HepG2 (cell line): ENCODE data around the gene METAP1D. TPM values are rescaled to one million over a fixed set of nuclear protein-coding genes. Genes with fewer than 3 reads are reported as not detected.

Experiments
- ATAC-seq: fragments of 200-7000 bp; cut with Tn5 transposase; 3 replicates; pipeline ENCODE4 v1.9.1; 2020; ENCODE audit warnings: mild to moderate bottlenecking, moderate library complexity
- BruUV-seq: library from RNA; stranded (reverse); fragments of 400-500 nt; replicated peaks from 2 replicates; lab custom pipeline; 2021; lab: Mats Ljungman, UMichigan
- CTCF ChIA-PET: fragments of 300-600 bp; formaldehyde crosslinking; extraction: SDS; loops from one replicate; lab custom pipeline; 2021; ENCODE audit warnings: low total read pairs, inconsistent platforms, low intra/inter-chr PET ratio; lab: Yijun Ruan, JAX
- POLR2A ChIA-PET: fragments of 350-600 bp; sonication (Branson Sonifier 250); formaldehyde crosslinking; loops from one replicate; lab custom pipeline; 2020; ENCODE audit warnings: antibody characterized with exemption, inconsistent platforms; lab: Yijun Ruan, JAX
- DNase-seq: peaks from one replicate; pipeline ENCODE4 v3.0.0-alpha.2; 2015; ENCODE audit warnings: low spot score
- FAIRE-seq: peaks from 3 replicates; lab custom pipeline; 2011; peaks lifted over from hg19 to GRCh38; lab: Jason Lieb, UNC
- H2AFZ ChIP-seq: one replicate; pipeline ENCODE4 v1.6.1; 2011; ENCODE audit warnings: low read length, inconsistent platforms
- H3K27ac ChIP-seq: fragments of 300-600 bp; 3 replicates; pipeline ENCODE4 v1.8.0; 2011; ENCODE audit warnings: mixed run types, mild to moderate bottlenecking, mixed read lengths, low read length, inconsistent platforms; ENCODE audit not compliant: insufficient read depth; ENCODE audit errors: extremely low read length
- H3K27me3 ChIP-seq, 2 experiments: fragments of 200-600 bp in 1 of 2; 2 replicates in 1 of 2; 3 replicates in 1 of 2; pipeline versions ENCODE4 v1.6.0 to v1.8.0; 2011; ENCODE audit warnings: low read length in 2 of 2, mild to moderate bottlenecking in 2 of 2, moderate library complexity in 2 of 2, inconsistent platforms in 1 of 2; ENCODE audit not compliant: insufficient read depth in 2 of 2, control insufficient read depth in 1 of 2
- H3K36me3 ChIP-seq, 2 experiments: fragments of 200-600 bp in 1 of 2; replicated peaks in 1 of 2; 2 replicates in 1 of 2; 3 replicates in 1 of 2; pipeline versions ENCODE4 v1.5.1 to v1.8.0; 2011; ENCODE audit warnings: low read length in 2 of 2, inconsistent platforms in 1 of 2; ENCODE audit not compliant: insufficient read depth in 2 of 2, control insufficient read depth in 1 of 2
- H3K4me1 ChIP-seq: 2 replicates; pipeline ENCODE4 v1.5.1; 2012; ENCODE audit warnings: low read length, inconsistent platforms; ENCODE audit not compliant: insufficient read depth
- H3K4me2 ChIP-seq: 2 replicates; pipeline ENCODE4 v1.6.0; 2011; ENCODE audit warnings: low read depth, low read length, inconsistent platforms
- H3K4me3 ChIP-seq, 3 experiments: fragments of 200-600 bp in 1 of 3; sonication (generic), shearing (Covaris generic) in 1 of 3; replicated peaks in 1 of 3; 2 replicates each; pipeline ENCODE4 v1.5.1; 2011 to 2016; ENCODE audit warnings: low read length in 3 of 3, inconsistent platforms in 2 of 3, low read depth in 2 of 3, mild to moderate bottlenecking in 2 of 3, control low read depth in 1 of 3, mixed read lengths in 1 of 3; ENCODE audit not compliant: insufficient read depth in 1 of 3
- H3K79me2 ChIP-seq: one replicate; pipeline ENCODE4 v1.6.1; 2011; ENCODE audit warnings: low read length, inconsistent platforms; ENCODE audit not compliant: insufficient read depth
- H3K9ac ChIP-seq: 2 replicates; pipeline ENCODE4 v1.6.0; 2011; ENCODE audit warnings: mild to moderate bottlenecking, low read depth, low read length, inconsistent platforms; ENCODE audit not compliant: insufficient read depth
- H3K9me3 ChIP-seq: 2 replicates; pipeline ENCODE4 v1.5.1; 2012; ENCODE audit warnings: mild to moderate bottlenecking, low read length
- H4K20me1 ChIP-seq: 2 replicates; pipeline ENCODE4 v1.6.0; 2011; ENCODE audit warnings: inconsistent platforms, mild to moderate bottlenecking, low read length, moderate library complexity; ENCODE audit not compliant: insufficient read depth
- CBX2 ChIP-seq, 2 experiments: fragments of 200-600 bp in 1 of 2; sonication (generic); formaldehyde crosslinking in 1 of 2; IDR thresholded peaks; 2 replicates each; pipeline versions ENCODE4 v1.7.0 to v1.8.1; 2018 to 2022; ENCODE audit warnings: low read depth in 2 of 2, low read length in 1 of 2, mild to moderate bottlenecking in 1 of 2, missing genetic modification reagents in 1 of 2
- CHD2 ChIP-seq: IDR thresholded peaks from 2 replicates; pipeline ENCODE4 v1.6.1; 2011; ENCODE audit warnings: low read depth, low read length, improper control_type of control experiment
- DR1 ChIP-seq: sonication (generic); formaldehyde crosslinking; IDR thresholded peaks from 2 replicates; pipeline ENCODE4 v1.8.0; 2021; ENCODE audit warnings: mild to moderate bottlenecking, missing genetic modification reagents, inconsistent platforms
- EEA1 ChIP-seq: sonication (generic); formaldehyde crosslinking; IDR thresholded peaks from 2 replicates; pipeline ENCODE4 v1.5.1; 2020; ENCODE audit warnings: mild to moderate bottlenecking, missing genetic modification reagents, borderline replicate concordance
- GATA4 ChIP-seq: sonication (generic); IDR thresholded peaks from 2 replicates; pipeline ENCODE4 v1.6.1; 2016; ENCODE audit warnings: antibody characterized with exemption, low read depth, borderline replicate concordance
- HDAC1 ChIP-seq: sonication (generic); formaldehyde crosslinking; IDR thresholded peaks from 2 replicates; pipeline ENCODE4 v1.5.1; 2020; ENCODE audit warnings: mild to moderate bottlenecking, missing genetic modification reagents
- KAT8 ChIP-seq: IDR thresholded peaks from 2 replicates; pipeline ENCODE4 v1.6.1; 2016; ENCODE audit warnings: missing genetic modification reagents, missing compliant biosample characterization
- KDM3A ChIP-seq: IDR thresholded peaks from 2 replicates; pipeline ENCODE4 v1.6.1; 2018; ENCODE audit warnings: low read depth, missing compliant biosample characterization
- KLF6 ChIP-seq: IDR thresholded peaks from 2 replicates; pipeline ENCODE4 v1.8.0; 2016; ENCODE audit warnings: missing biosample characterization, missing genetic modification reagents
- NFATC3 ChIP-seq: sonication (generic); formaldehyde crosslinking; IDR thresholded peaks from 2 replicates; pipeline ENCODE4 v1.5.1; 2020; ENCODE audit warnings: mild to moderate bottlenecking, missing genetic modification reagents
- NFE2L2 ChIP-seq: fragments of 150-350 bp; IDR thresholded peaks from 2 replicates; pipeline ENCODE4 v1.6.1; 2014; ENCODE audit warnings: low read length
- SETDB1 ChIP-seq: sonication (generic); formaldehyde crosslinking; IDR thresholded peaks from 2 replicates; pipeline ENCODE4 v1.5.1; 2020; ENCODE audit warnings: missing genetic modification reagents, mild to moderate bottlenecking, borderline replicate concordance
- SNAPC2 ChIP-seq: sonication (generic); formaldehyde crosslinking; IDR thresholded peaks from 2 replicates; pipeline ENCODE4 v1.8.1; 2022; ENCODE audit warnings: mild to moderate bottlenecking, missing genetic modification reagents
- ZNF17 ChIP-seq: sonication (generic); formaldehyde crosslinking; IDR thresholded peaks from 2 replicates; pipeline ENCODE4 v1.5.0; 2020; ENCODE audit warnings: mild to moderate bottlenecking, missing genetic modification reagents
- ZNF180 ChIP-seq: sonication (generic); formaldehyde crosslinking; IDR thresholded peaks from 2 replicates; pipeline ENCODE4 v1.4.0; 2020; ENCODE audit warnings: low read depth, missing genetic modification reagents, borderline replicate concordance
- ZNF224 ChIP-seq: sonication (generic); formaldehyde crosslinking; IDR thresholded peaks from 2 replicates; pipeline ENCODE4 v1.5.0; 2020; ENCODE audit warnings: mild to moderate bottlenecking, missing genetic modification reagents
- ZNF616 ChIP-seq: sonication (generic); formaldehyde crosslinking; IDR thresholded peaks from 2 replicates; pipeline ENCODE4 v1.5.0; 2020; ENCODE audit warnings: low read depth, mild to moderate bottlenecking, missing genetic modification reagents
- ZNF629 ChIP-seq: sonication (generic); formaldehyde crosslinking; conservative IDR thresholded peaks from 2 replicates; pipeline ENCODE4 v1.5.0; 2020; ENCODE audit warnings: missing genetic modification reagents
- ZNF672 ChIP-seq: sonication (generic); formaldehyde crosslinking; IDR thresholded peaks from 2 replicates; pipeline ENCODE4 v1.8.1; 2022; ENCODE audit warnings: missing genetic modification reagents
- WGBS: methylation state at CpG from one replicate; pipeline ENCODE4 v1.1.6; 2017; ENCODE audit warnings: low lambda C conversion rate; 5-methylcytosine and 5-hydroxymethylcytosine counted together
- in situ Hi-C: cut with HindIII; loops from 2 replicates; pipeline ENCODE4 v1.10.0; 2017; ENCODE audit warnings: low pct_unique_long_range_greater_than_20kb; ENCODE audit not compliant: extremely low pct_ligation_motif_present
- intact Hi-C: fragments of 100-400 bp; cut with micrococcal nuclease; formaldehyde crosslinking; loops from one replicate; pipeline ENCODE4 v1.10.0; 2022; ENCODE audit not compliant: unreplicated experiment
- polyA plus RNA-seq, 8 experiments: library from polyadenylated mRNA; depleted of rRNA in 3 of 8; stranded (reverse) in 7 of 8; unstranded in 1 of 8; fragments of >200 nt; fragmentation: Illumina TruSeq in 4 of 8; extraction: Trizol in 4 of 8; gene quantifications; 2 replicates each; pipeline versions ENCODE4 v1.2.1 to v1.2.3, GENCODE V29; 2011 to 2016; ENCODE audit warnings: low read depth in 4 of 8, missing spikeins in 1 of 8, mixed read lengths in 1 of 8; ENCODE audit not compliant: insufficient read depth in 1 of 8
- total RNA-seq, 5 experiments: library from RNA; depleted of rRNA; stranded (reverse); fragments of >200 nt; fragmentation: Illumina TruSeq; extraction: Trizol; gene quantifications; 2 replicates each; pipeline ENCODE4 v1.2.3, GENCODE V29; 2016; ENCODE audit warnings: low read depth in 1 of 5
- TF ChIP-seq, protein P1 (sequence below): IDR thresholded peaks from 2 replicates; pipeline ENCODE4 v1.6.1; 2016; ENCODE audit warnings: mild to moderate bottlenecking, missing biosample characterization, missing genetic modification reagents
- TF ChIP-seq, protein P2 (sequence below): sonication (generic); formaldehyde crosslinking; IDR thresholded peaks from 2 replicates; pipeline ENCODE4 v1.8.1; 2023; ENCODE audit warnings: mild to moderate bottlenecking, missing genetic modification reagents, borderline replicate concordance
- TF ChIP-seq, protein P3 (sequence below): sonication (generic); formaldehyde crosslinking; IDR thresholded peaks from 2 replicates; pipeline ENCODE4 v1.5.1; 2020; ENCODE audit warnings: mild to moderate bottlenecking, moderate library complexity, missing genetic modification reagents
- TF ChIP-seq, protein P4 (sequence below): sonication (generic); formaldehyde crosslinking; IDR thresholded peaks from 2 replicates; pipeline ENCODE4 v1.4.0; 2020; ENCODE audit warnings: missing genetic modification reagents, low read depth, mild to moderate bottlenecking, borderline replicate concordance
- TF ChIP-seq, protein P5 (sequence below): sonication (generic); formaldehyde crosslinking; IDR thresholded peaks from 2 replicates; pipeline ENCODE4 v1.5.0; 2020; ENCODE audit warnings: missing genetic modification reagents

Gene METAP1D
- total and polyA plus RNA-seq, 2 of the 13 experiments (the other 11 are each of a cell fraction or from before 2014, with no cell fraction given): 14.7 to 21.6 TPM

DNA sequence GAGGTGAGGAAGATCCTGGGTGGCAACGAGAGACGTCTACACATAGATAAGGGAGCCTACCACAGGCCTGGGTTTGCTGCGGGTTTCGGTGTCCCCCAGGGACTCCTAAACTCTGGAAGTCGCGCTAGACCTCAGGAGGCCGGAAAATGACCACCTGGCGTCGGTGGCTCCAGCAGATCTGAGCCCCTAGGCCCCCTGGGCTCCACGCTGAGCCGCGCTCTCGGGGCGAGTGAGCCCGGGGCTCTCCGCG is 84.6 kb downstream of the METAP1D start:
- FAIRE-seq (no peak), ATAC-seq (peak; percentile 4), DNase-seq (no peak)
- Histone ChIP-seq H3K4me3 (peak overlapping the region; percentile 60 to 82 (median 64)), H3K4me2 (peak overlapping the region; percentile 98), H3K9ac (no peak overlapping the region), H3K27ac (no peak overlapping the region), H2AFZ (no peak overlapping the region), H3K27me3 (peaks cover 12 to 77% of the 10 kb centered on the region in 2 experiments; a peak in 4 of 5 replicates), H3K4me1 (peaks cover 80% of the 10 kb centered on the region), H4K20me1 (peaks cover 3% of the 10 kb centered on the region; the same call in 1 of the 2 replicates), H3K9me3 (no peaks in the 10 kb centered on the region), H3K79me2 (no peaks in the 10 kb centered on the region), H3K36me3 (no peaks in the 10 kb centered on the region)
- ChIA-PET POLR2A (interaction anchor here (0.5 to 4.9 kb wide), 5 partner anchors 11 to 74 kb away, joined by 4 to 42 read pairs (median 16); partner anchors contain the start of gene DLX2), CTCF (no interaction called here)
- whole genome bisulfite sequencing: 10% methylated on average over 13 of the region's 17 CpGs
- no TSS peak for BruUV-seq
- in situ Hi-C loops (no loop called here), intact Hi-C loops (loop anchor here (2.0 kb wide), 2 partner anchors 18 to 56 kb away; partner anchors contain the start of gene DLX2)
- no peak for TF ChIP-seq ZNF224
- TF ChIP-seq DR1 (CRISPR knock-in tag): no peak
- TF ChIP-seq KLF6: no peak
- TF ChIP-seq ZNF17 (CRISPR knock-in tag): no peak
- no peak for TF ChIP-seq ZNF629 (CRISPR knock-in tag)
- no peak for TF ChIP-seq SNAPC2
- TF ChIP-seq ZNF672 (CRISPR knock-in tag): 0 out of 2 replicates have a peak, but pooled peaks have one; percentile 21
- TF ChIP-seq NFE2L2: no peak
- TF ChIP-seq GATA4: no peak
- no peak for TF ChIP-seq KAT8 (CRISPR knock-in tag)
- no peak; the same call in 1 of the 2 replicates for TF ChIP-seq NFATC3 (CRISPR knock-in tag)
- TF ChIP-seq CHD2: no peak
- TF ChIP-seq KDM3A (CRISPR knock-in tag): no peak
- TF ChIP-seq, protein P1, sequence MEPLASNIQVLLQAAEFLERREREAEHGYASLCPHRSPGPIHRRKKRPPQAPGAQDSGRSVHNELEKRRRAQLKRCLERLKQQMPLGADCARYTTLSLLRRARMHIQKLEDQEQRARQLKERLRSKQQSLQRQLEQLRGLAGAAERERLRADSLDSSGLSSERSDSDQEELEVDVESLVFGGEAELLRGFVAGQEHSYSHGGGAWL (CRISPR knock-in tag): 0 out of 2 replicates have a peak, but pooled peaks have one; percentile 10
- TF ChIP-seq HDAC1: no peak
- TF ChIP-seq EEA1: no peak
- TF ChIP-seq, protein P2, sequence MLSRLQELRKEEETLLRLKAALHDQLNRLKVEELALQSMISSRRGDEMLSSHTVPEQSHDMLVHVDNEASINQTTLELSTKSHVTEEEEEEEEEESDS (CRISPR knock-in tag): no peak
- no peak for TF ChIP-seq SETDB1 (CRISPR knock-in tag)
- TF ChIP-seq ZNF180 (CRISPR knock-in tag): no peak
- TF ChIP-seq, protein P3, sequence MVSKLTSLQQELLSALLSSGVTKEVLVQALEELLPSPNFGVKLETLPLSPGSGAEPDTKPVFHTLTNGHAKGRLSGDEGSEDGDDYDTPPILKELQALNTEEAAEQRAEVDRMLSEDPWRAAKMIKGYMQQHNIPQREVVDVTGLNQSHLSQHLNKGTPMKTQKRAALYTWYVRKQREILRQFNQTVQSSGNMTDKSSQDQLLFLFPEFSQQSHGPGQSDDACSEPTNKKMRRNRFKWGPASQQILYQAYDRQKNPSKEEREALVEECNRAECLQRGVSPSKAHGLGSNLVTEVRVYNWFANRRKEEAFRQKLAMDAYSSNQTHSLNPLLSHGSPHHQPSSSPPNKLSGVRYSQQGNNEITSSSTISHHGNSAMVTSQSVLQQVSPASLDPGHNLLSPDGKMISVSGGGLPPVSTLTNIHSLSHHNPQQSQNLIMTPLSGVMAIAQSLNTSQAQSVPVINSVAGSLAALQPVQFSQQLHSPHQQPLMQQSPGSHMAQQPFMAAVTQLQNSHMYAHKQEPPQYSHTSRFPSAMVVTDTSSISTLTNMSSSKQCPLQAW (CRISPR knock-in tag): 0 out of 2 replicates have a peak, but pooled peaks have one; percentile 3
- TF ChIP-seq, protein P4, sequence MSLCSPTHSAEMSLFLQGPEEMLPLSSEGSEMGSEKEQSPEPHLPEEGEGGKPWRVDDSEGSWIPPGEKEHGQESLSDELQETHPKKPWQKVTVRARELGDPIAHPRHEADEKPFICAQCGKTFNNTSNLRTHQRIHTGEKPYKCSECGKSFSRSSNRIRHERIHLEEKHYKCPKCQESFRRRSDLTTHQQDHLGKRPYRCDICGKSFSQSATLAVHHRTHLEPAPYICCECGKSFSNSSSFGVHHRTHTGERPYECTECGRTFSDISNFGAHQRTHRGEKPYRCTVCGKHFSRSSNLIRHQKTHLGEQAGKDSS (CRISPR knock-in tag): no peak
- no peak for TF ChIP-seq ZNF616 (CRISPR knock-in tag)
- TF ChIP-seq, protein P5, sequence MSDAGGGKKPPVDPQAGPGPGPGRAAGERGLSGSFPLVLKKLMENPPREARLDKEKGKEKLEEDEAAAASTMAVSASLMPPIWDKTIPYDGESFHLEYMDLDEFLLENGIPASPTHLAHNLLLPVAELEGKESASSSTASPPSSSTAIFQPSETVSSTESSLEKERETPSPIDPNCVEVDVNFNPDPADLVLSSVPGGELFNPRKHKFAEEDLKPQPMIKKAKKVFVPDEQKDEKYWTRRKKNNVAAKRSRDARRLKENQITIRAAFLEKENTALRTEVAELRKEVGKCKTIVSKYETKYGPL (CRISPR knock-in tag): no peak
- no peak for TF ChIP-seq CBX2 (IDR thresholded peaks at IDR 0.05; ENCODE audit: low read depth, low read length)
- TF ChIP-seq CBX2 (CRISPR knock-in tag; IDR thresholded peaks at IDR 0.05; ENCODE audit: low read depth): 0 out of 2 replicates have a peak, but pooled peaks have one; percentile 12
